Panc1 (cell line): ENCODE data around the gene ZNF771. TPM values are rescaled to one million over a fixed set of nuclear protein-coding genes. Genes with fewer than 3 reads are reported as not detected.

Source experiments
- ATAC-seq: fragments of 200-7000 bp; cut with Tn5 transposase; 2 replicates; pipeline ENCODE4 v1.9.1; 2020; ENCODE audit warnings: mild to moderate bottlenecking, moderate library complexity
- BruUV-seq: library from RNA; stranded (reverse); fragments of 400-500 nt; replicated peaks from 2 replicates; lab custom pipeline; 2021; lab: Mats Ljungman, UMichigan
- CTCF ChIA-PET: fragments of 300-600 bp; sonication (Branson Sonifier 250); formaldehyde crosslinking; loops from one replicate; lab custom pipeline; 2022; ENCODE audit warnings: antibody characterized with exemption; lab: Charles Lee
- POLR2A ChIA-PET: fragments of 300-600 bp; sonication (Branson Sonifier 250); formaldehyde crosslinking; loops from one replicate; lab custom pipeline; 2022; ENCODE audit warnings: antibody characterized with exemption; lab: Charles Lee
- DNase-seq: peaks from one replicate; pipeline ENCODE4 v3.0.0-alpha.2; 2010; ENCODE audit warnings: low read depth, low spot score
- H3K27ac ChIP-seq: 2 replicates; pipeline ENCODE4 v1.5.1; 2011; ENCODE audit warnings: mild to moderate bottlenecking, low read length, inconsistent platforms
- H3K27me3 ChIP-seq: fragments of 200-500 bp; sonication (Bioruptor generic); 2 replicates; pipeline ENCODE4 v1.6.0; 2014; ENCODE audit warnings: low read length, inconsistent platforms; ENCODE audit not compliant: control insufficient read depth, insufficient read depth
- H3K36me3 ChIP-seq: fragments of 200-500 bp; sonication (Bioruptor generic); 2 replicates; pipeline ENCODE4 v1.5.1; 2014; ENCODE audit warnings: inconsistent platforms, mild to moderate bottlenecking, low read length, moderate library complexity; ENCODE audit not compliant: control insufficient read depth, insufficient read depth
- H3K4me1 ChIP-seq: 2 replicates; pipeline ENCODE4 v1.5.1; 2011; ENCODE audit warnings: inconsistent platforms, mild to moderate bottlenecking, low read length, moderate library complexity; ENCODE audit not compliant: control insufficient read depth, insufficient read depth
- H3K4me3 ChIP-seq, 2 experiments: 2 replicates each; pipeline ENCODE4 v1.5.1; 2011 to 2012; ENCODE audit warnings: low read depth in 2 of 2, low read length in 2 of 2, mild to moderate bottlenecking in 2 of 2, inconsistent platforms in 1 of 2, moderate library complexity in 1 of 2
- H3K9me3 ChIP-seq: fragments of 200-500 bp; sonication (Bioruptor generic); 2 replicates; pipeline ENCODE4 v1.5.1; 2014; ENCODE audit warnings: low read depth, mild to moderate bottlenecking, inconsistent platforms, low read length, moderate library complexity; ENCODE audit not compliant: control insufficient read depth, insufficient read depth
- POLR2AphosphoS5 ChIP-seq: IDR thresholded peaks from 2 replicates; pipeline ENCODE4 v1.6.1; 2012; ENCODE audit warnings: mild to moderate bottlenecking, low read depth, low read length, moderate library complexity
- SIN3A ChIP-seq: IDR thresholded peaks from 2 replicates; pipeline ENCODE4 v1.6.1; 2012; ENCODE audit warnings: low read depth, mild to moderate bottlenecking, low read length, moderate library complexity, borderline replicate concordance; ENCODE audit not compliant: insufficient read depth
- TCF7L2 ChIP-seq: IDR thresholded peaks from 2 replicates; pipeline ENCODE4 v1.6.1; 2011; ENCODE audit warnings: mild to moderate bottlenecking, low read depth, low read length, inconsistent platforms
- in situ Hi-C: cut with HindIII; loops from 2 replicates; pipeline ENCODE4 v1.10.0; 2016; ENCODE audit warnings: low sequenced_read_pairs, low pct_unique_long_range_greater_than_20kb
- intact Hi-C: fragments of 100-400 bp; cut with micrococcal nuclease; formaldehyde crosslinking; loops from one replicate; pipeline ENCODE4 v1.10.0; 2022; ENCODE audit not compliant: unreplicated experiment
- total RNA-seq: library from RNA; stranded (reverse); gene quantifications from one replicate; pipeline ENCODE4 v1.2.1, GENCODE V29; 2021; ENCODE audit not compliant: unreplicated experiment
- TF ChIP-seq, protein P1 (sequence below): fragments of 450-650 bp; IDR thresholded peaks from 2 replicates; pipeline ENCODE4 v1.5.1; 2017; ENCODE audit warnings: mild to moderate bottlenecking
- TF ChIP-seq, protein P2 (sequence below), 2 experiments: IDR thresholded peaks; 2 replicates each; pipeline ENCODE4 v1.6.1; 2011 to 2012; ENCODE audit warnings: low read depth in 2 of 2, control low read depth in 1 of 2, low read length in 1 of 2, mild to moderate bottlenecking in 1 of 2, moderate library complexity in 1 of 2; ENCODE audit not compliant: insufficient read depth in 1 of 2

ZNF771 gene
- total RNA-seq, 1 experiment from 2014 or later = 14.4 TPM

DNA sequence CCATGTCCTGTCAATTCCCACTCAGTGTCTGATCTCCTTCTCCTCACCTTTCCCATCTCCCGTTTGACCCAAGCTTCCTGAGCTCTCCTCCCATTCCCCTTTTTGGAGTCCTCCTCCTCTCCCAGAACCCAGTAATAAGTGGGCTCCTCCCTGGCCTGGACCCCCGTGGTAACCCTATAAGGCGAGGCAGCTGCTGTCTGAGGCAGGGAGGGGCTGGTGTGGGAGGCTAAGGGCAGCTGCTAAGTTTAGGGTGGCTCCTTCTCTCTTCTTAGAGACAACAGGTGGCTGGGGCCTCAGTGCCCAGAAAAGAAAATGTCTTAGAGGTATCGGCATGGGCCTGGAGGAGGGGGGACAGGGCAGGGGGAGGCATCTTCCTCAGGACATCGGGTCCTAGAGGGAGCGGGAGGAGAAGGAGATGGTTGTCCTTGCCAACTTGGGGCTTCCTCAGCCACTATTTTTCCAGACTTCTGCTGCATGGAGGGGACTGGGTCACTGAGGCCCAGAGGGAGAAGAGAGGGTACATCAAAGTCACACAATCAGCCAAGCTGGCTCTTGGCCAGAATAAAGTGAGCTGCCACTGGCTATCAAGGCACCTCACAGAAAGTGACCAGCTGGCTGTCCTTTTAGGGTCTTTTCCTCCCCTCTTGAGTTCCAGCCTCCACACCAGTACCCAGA, 35.2 kb upstream of the ZNF771 start:
- Histone ChIP-seq H3K4me3 (no peak overlapping the region), H3K27ac (no peak overlapping the region; the same call in 1 of the 2 replicates), H3K36me3 (no peaks in the 10 kb centered on the region; the same call in 1 of the 2 replicates), H3K4me1 (peaks cover 9% of the 10 kb centered on the region), H3K9me3 (no peaks in the 10 kb centered on the region), H3K27me3 (no peaks in the 10 kb centered on the region)
- ChIA-PET CTCF (no interaction called here), POLR2A (no interaction called here)
- in situ Hi-C loops = no loop called here
- TF ChIP-seq POLR2AphosphoS5 = no peak
- TF ChIP-seq, protein P1, sequence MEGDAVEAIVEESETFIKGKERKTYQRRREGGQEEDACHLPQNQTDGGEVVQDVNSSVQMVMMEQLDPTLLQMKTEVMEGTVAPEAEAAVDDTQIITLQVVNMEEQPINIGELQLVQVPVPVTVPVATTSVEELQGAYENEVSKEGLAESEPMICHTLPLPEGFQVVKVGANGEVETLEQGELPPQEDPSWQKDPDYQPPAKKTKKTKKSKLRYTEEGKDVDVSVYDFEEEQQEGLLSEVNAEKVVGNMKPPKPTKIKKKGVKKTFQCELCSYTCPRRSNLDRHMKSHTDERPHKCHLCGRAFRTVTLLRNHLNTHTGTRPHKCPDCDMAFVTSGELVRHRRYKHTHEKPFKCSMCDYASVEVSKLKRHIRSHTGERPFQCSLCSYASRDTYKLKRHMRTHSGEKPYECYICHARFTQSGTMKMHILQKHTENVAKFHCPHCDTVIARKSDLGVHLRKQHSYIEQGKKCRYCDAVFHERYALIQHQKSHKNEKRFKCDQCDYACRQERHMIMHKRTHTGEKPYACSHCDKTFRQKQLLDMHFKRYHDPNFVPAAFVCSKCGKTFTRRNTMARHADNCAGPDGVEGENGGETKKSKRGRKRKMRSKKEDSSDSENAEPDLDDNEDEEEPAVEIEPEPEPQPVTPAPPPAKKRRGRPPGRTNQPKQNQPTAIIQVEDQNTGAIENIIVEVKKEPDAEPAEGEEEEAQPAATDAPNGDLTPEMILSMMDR = no peak
- TF ChIP-seq, protein P2, sequence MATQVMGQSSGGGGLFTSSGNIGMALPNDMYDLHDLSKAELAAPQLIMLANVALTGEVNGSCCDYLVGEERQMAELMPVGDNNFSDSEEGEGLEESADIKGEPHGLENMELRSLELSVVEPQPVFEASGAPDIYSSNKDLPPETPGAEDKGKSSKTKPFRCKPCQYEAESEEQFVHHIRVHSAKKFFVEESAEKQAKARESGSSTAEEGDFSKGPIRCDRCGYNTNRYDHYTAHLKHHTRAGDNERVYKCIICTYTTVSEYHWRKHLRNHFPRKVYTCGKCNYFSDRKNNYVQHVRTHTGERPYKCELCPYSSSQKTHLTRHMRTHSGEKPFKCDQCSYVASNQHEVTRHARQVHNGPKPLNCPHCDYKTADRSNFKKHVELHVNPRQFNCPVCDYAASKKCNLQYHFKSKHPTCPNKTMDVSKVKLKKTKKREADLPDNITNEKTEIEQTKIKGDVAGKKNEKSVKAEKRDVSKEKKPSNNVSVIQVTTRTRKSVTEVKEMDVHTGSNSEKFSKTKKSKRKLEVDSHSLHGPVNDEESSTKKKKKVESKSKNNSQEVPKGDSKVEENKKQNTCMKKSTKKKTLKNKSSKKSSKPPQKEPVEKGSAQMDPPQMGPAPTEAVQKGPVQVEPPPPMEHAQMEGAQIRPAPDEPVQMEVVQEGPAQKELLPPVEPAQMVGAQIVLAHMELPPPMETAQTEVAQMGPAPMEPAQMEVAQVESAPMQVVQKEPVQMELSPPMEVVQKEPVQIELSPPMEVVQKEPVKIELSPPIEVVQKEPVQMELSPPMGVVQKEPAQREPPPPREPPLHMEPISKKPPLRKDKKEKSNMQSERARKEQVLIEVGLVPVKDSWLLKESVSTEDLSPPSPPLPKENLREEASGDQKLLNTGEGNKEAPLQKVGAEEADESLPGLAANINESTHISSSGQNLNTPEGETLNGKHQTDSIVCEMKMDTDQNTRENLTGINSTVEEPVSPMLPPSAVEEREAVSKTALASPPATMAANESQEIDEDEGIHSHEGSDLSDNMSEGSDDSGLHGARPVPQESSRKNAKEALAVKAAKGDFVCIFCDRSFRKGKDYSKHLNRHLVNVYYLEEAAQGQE (IDR thresholded peaks at IDR 0.05; ENCODE audit: insufficient read depth in 1 of 2, low read depth in 2 of 2, low read length in 1 of 2) = no peak
- no peak for TF ChIP-seq SIN3A
- no TSS peak for BruUV-seq
- DNase-seq (no peak), ATAC-seq (no peak)
- intact Hi-C loops = no loop called here

DNA sequence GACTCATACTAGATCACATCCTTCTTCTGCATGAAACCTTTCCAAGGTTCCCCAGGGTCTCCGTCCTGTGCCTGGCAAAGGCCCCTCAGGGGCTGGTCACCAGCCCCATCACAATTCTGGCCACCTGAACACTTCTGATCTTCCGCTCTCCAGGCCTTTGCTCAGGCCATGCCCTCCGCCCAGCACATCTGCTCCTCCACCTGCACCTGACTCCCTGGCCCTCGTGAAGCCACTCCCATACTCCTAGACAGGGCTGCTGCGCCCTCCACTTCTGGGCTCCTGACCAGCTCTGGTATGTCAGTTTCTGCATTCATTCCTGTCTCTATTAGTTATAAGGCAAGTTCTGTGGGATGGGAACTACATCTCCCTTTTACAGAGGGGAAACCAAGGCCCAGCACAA, 34.7 kb upstream of the ZNF771 start:
- intact Hi-C loops (no loop called here), in situ Hi-C loops (no loop called here)
- Histone ChIP-seq H3K4me3 (no peak overlapping the region), H3K27me3 (no peaks in the 10 kb centered on the region), H3K36me3 (no peaks in the 10 kb centered on the region; the same call in 1 of the 2 replicates), H3K27ac (no peak overlapping the region), H3K4me1 (peaks cover 7% of the 10 kb centered on the region), H3K9me3 (no peaks in the 10 kb centered on the region)
- no TSS peak for BruUV-seq
- ChIA-PET POLR2A (no interaction called here), CTCF (no interaction called here)
- TF ChIP-seq, protein P2 (IDR thresholded peaks at IDR 0.05; ENCODE audit: insufficient read depth in 1 of 2, low read depth in 2 of 2, low read length in 1 of 2) = no peak
- TF ChIP-seq POLR2AphosphoS5 = no peak
- TF ChIP-seq TCF7L2 = no peak
- TF ChIP-seq, protein P1 = no peak
- TF ChIP-seq SIN3A = no peak
- ATAC-seq (no peak), DNase-seq (no peak)
